HG03139 (cell line): ENCODE results near the gene HNF1A.

ENCODE experiments used
- ATAC-seq: cut with Tn5 transposase; IDR thresholded peaks from one replicate; pipeline ENCODE4 v1.9.1; 2021; ENCODE audit not compliant: unreplicated experiment

HNF1A gene

DNA sequence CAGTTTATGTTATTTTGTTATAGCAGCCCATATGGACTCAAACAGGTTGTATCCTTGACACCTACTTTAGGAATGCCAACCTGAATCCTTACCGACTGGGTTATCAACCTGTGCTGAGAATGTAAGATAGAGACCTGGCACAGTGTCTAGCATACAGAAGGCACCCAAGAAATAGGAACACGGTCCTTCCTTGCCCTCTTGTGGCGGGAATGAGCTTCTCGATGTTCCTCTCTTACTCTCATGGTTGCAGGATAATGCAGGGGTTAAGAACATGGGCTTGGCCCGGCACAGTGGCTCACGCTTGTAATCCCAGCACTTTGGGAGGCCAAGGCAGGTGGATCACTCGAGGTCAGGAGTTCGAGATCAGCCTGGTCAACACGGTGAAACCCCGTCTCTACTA is 31.4 kb downstream of the HNF1A start:
- no peak for ATAC-seq

GRCh38 chr12:121010860-121011259 is 32.5 kb downstream of the HNF1A start:
- ATAC-seq, result no peak

GRCh38 chr12:121011820-121012219 is 33.5 kb downstream of the HNF1A start:
- ATAC-seq, result no peak

GRCh38 chr12:121013715-121014114 is 35.4 kb downstream of the HNF1A start:
- no peak for ATAC-seq

DNA sequence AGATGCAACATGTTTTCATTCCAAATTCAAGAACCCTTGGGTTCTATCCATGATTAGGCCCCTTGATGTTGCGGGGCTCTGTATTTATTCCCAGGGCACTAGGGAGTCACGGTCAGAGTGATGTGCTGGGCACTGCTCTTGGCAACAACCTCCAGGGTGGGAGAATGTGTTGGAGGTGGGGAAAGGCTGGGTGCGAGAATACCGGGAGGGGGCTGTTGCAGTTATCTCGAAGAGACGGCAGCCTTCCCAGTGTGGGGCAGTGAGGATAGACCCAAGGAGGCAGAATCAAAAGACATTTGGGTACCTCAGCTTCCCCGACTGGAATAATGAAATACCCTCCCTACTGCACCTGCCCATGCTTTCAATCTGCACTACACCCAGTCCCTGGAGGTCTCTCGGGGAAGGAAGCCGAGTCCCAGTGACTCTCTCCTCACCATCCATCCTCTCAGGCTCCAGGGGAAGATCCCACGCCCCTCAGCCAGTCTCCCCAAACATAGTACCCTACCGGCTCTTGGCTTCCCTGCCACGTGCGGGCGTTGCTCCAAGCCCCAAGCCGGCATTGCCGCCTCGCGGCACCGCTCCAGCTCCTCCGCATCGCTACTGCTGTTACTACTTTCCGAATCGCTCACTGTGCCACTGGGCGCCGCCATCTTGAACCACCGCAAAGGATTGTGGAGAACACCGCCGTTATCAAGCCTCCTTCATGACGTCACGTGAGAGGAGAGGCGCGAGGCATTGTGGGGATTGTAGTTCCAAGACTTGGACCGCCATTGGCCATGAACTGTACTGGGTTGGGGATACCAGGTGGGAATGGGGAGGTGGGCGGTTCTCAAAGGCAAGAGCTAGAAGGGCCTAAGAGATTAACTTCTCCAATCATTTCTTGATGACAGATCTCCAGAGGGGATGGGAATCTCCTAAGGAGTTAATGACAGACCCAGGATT is 37.8 kb downstream of the HNF1A start, which contains the start of gene C12orf43:
C12orf43 (minus strand) TSS at position 663 of the 942 bp plus-strand sequence; CDS start at position 650, 13 bp downstream.
- ATAC-seq, result peak; percentile 96

- ATAC-seq, result no peak
These were observed 39.7 kb downstream of the HNF1A start for GRCh38 chr12:121017966-121018491.

GRCh38 chr12:121018860-121019617 is 40.7 kb downstream of the HNF1A start:
- ATAC-seq, result no peak

- ATAC-seq, result no peak
These were observed 43.4 kb downstream of the HNF1A start for GRCh38 chr12:121021754-121022153.

DNA sequence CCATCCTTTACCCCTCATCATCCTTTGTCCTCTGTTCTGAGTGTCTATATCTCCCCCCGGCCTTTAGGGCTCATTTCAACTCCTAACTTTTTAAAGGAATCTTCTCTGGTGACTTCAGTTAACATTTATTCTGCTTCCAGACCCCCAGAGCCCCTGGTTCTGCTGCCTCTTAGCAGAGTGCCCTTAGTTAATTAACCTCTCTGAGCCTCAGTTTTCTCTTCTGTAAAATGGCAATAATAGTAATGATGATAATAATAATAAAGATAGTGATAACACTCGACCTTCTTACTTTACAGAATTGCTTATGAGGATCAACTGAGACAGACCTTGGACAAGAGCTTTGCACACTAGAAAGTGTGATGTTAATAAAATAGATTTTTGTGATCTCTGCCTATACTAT is 44.4 kb downstream of the HNF1A start:
- ATAC-seq, result no peak

GRCh38 chr12:121023799-121024198 is 45.5 kb downstream of the HNF1A start:
- ATAC-seq, result no peak

DNA sequence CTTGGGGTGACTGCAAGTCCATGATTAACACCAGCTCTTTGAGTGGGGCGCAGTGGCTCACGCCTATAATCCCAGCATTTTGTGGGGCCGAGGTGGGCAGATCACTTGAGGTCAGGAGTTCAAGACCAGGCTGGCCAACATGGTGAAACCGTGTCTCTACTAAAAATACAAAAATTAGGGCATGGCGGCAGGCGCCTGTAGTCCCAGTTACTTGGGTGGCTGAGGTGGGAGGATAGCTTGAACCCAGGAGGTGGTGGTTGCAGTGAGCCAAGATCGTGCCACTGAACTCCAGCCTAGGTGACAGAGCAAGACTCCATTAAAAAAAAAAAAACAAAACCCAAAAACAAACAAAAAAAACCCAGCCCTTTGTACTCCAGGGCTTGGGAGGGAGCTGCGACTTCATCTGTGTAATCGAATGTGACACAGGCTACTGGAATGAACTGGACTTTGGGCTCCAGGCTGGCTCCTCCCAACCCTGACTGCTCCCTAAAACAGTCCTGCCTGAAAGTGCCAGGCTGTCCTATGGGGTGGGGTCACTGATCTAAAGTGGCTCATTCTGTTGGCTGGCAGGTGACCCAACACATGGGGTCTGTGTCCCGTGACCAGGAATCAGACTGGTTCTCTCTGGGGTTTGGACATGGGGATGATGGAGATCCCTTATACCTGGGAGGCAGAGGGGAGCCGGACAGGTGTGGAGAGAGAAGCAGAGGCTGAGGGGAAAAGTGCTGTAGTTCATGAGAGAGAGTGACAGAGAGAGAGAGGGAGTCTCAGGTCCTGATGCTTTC is 47.3 kb downstream of the HNF1A start:
- no peak for ATAC-seq

DNA sequence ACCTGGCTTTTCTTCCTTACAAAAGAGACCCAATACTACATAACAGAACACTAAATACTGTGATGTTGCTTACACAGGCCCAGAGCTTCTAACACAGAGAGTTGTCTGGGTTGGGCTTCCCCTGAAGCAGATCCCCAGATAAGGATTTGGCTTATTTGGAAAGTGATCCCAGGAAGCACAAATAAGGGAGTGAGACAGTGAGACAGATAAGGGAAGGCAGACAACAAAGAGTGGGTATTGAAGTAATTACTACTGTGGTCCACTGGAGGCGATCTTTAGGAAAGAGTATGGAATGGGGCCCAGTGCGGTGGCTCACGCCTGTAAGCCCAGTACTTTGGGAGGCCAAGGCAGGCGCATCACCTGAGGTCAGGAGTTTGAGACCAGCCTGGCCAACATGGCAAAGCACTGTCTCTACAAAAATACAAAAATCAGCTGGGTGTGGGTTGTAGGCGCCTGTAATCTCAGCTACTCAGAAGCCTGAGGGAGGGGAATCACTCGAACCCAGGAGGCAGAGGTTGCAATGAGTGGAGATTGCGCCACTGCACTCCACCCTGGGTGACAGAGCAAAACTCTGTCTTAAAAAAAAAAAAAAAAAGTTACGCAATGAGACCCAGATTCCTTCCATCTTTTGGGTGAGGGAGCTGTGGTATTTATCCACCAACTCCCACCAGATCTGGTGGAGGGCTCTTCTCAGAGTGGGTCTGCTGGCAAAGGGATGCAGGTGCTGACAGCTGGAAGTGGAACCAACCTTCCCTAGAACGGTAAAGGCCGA is 48.1 kb downstream of the HNF1A start:
- ATAC-seq, result no peak

DNA sequence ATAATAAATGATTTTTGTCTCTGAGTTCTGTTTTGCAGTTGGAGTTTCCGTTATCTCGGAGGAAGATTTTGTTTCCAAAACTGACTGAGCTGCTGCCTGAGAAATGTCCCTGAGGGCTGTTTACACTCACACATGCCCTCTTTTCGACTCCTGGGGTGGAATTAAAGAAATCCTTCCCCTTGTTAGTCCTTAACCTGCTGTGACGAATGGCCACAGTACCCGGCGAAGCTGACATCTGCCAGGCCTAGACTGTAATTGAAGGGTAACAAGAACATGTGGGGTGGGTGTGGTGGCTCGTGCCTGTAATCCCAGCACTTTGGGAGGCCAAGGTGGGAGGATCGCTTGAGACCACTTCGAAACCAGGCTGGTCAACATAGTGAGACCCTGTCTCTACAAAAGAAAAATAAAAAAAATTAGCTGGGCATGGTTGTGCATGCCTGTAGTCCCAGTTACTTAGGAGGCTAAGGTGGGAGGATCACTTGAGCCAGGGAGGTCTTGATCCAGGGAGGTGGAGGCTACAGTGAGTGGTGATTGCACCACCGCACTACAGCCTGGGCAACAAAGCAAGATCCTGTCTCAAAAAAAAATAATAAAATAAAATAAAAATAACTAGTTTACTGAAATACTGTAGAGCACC is 52.4 kb downstream of the HNF1A start:
- no peak for ATAC-seq

GRCh38 chr12:121033625-121034349 is 55.4 kb downstream of the HNF1A start:
- no peak for ATAC-seq

- ATAC-seq, result no peak
These were observed 56.4 kb downstream of the HNF1A start for GRCh38 chr12:121034616-121035305.

- ATAC-seq, result no peak
These were observed 58.5 kb downstream of the HNF1A start for GRCh38 chr12:121036810-121037326.

GRCh38 chr12:121038861-121039668 is 60.7 kb downstream of the HNF1A start, which contains the start of gene OASL:
Gene OASL, minus strand, starts transcription at chr12:121039246. Its CDS starts 275 bp downstream, at chr12:121038971.
- no peak for ATAC-seq
